Measurements from ENCODE around the gene CAPN12. TPM values are rescaled to one million over a fixed set of nuclear protein-coding genes. Genes with fewer than 3 reads are reported as not detected.

The CAPN12 gene
- total and polyA plus RNA-seq, 2 of the 8 experiments (the other 6 are each of a cell fraction or from before 2014, with no cell fraction given), result 8.8 to 20.0 TPM

GRCh38 chr19:38717855-38718254 is 26.4 kb downstream of the CAPN12 start:
- H3K79me1 ChIP-seq (ENCODE audit: low read depth, low read length), result peaks cover 4% of the 10 kb centered on the region; the same call in 1 of the 2 replicates
- H2AFZ ChIP-seq (ENCODE audit: low read length), result no peak overlapping the region
- DNase-seq (ENCODE audit: low read depth in 1 of 2, low spot score in 2 of 2), result no peak
- H2BK12ac ChIP-seq (ENCODE audit: low read depth, low read length), result no peak overlapping the region
- H3K23me2 ChIP-seq (ENCODE audit: low read depth, low read length), result no peaks in the 10 kb centered on the region; the same call in 1 of the 2 replicates
- no peak overlapping the region for H4K91ac ChIP-seq (replicated peaks; ENCODE audit: insufficient read length, low read length)
- H4K5ac ChIP-seq (ENCODE audit: insufficient read length, low read depth, low read length), result no peak overlapping the region
- no peak overlapping the region for H3K27ac ChIP-seq (ENCODE audit: low read depth, low read length)
- no peak overlapping the region for H3K56ac ChIP-seq (replicated peaks; ENCODE audit: insufficient read length, low read depth, low read length)
- H2BK20ac ChIP-seq (ENCODE audit: low read length), result no peak overlapping the region
- no peak overlapping the region for H2BK120ac ChIP-seq (replicated peaks; ENCODE audit: low read depth, low read length)
- peaks cover 25 to 62% (median 53%) of the 10 kb centered on the region in 4 experiments; a peak in 7 of 8 replicates for H3K36me3 ChIP-seq (ENCODE audit: control insufficient read depth in 2 of 4, insufficient read depth in 4 of 4, low read length in 3 of 4)
- POLR2A ChIA-PET (ENCODE audit: partially characterized antibody), result interaction anchor here (1.4 to 1.8 kb wide), 2 partner anchors 13 to 17 kb away, joined by 3 to 4 read pairs; no protein-coding TSS in a partner anchor
- no peak overlapping the region for H3K4me3 ChIP-seq (ENCODE audit: extremely low read depth in 1 of 4, insufficient read depth in 2 of 4, low read depth in 3 of 4, low read length in 4 of 4)
- H3K4ac ChIP-seq (replicated peaks; ENCODE audit: insufficient read length, low read depth, low read length), result no peak overlapping the region
- H3K14ac ChIP-seq (ENCODE audit: insufficient read length), result no peak overlapping the region
- H3K4me2 ChIP-seq (ENCODE audit: insufficient read depth in 1 of 2, low read depth in 2 of 2, low read length in 2 of 2), result no peak overlapping the region
- H3K9ac ChIP-seq (replicated peaks in 1 of 4; ENCODE audit: extremely low read depth in 1 of 4, low read depth in 3 of 4, low read length in 3 of 4), result no peak overlapping the region
- WGBS, 2 experiments (ENCODE audit: extremely low coverage in 1 of 2, insufficient coverage in 1 of 2, insufficient read length in 1 of 2, insufficient replicate concordance in 2 of 2, low coverage in 1 of 2, low lambda C conversion rate in 2 of 2, missing lambda C conversion rate in 1 of 2), result 92% methylated on average over 11 of the region's 11 CpGs; no CpG with 5 or more reads in 1 of the 2 experiments
- no peak overlapping the region for H3K23ac ChIP-seq (ENCODE audit: insufficient read length)
- H4K8ac ChIP-seq (ENCODE audit: extremely low read depth, insufficient read depth, low read length), result no peak overlapping the region
- H2BK15ac ChIP-seq (ENCODE audit: low read length), result no peak overlapping the region
- no peak overlapping the region for H2AK5ac ChIP-seq (ENCODE audit: low read depth, low read length)
- no peaks in the 10 kb centered on the region for H3K79me2 ChIP-seq (ENCODE audit: control insufficient read depth in 1 of 2, insufficient read depth in 2 of 2, low read length in 2 of 2)
- CTCF ChIA-PET (ENCODE audit: partially characterized antibody), result interaction anchor here (1.3 kb wide), 1 partner anchor 14 kb away, joined by 4 read pairs; no protein-coding TSS in a partner anchor
- H3K4me1 ChIP-seq (replicated peaks in 1 of 4; ENCODE audit: control insufficient read depth in 3 of 4, insufficient read depth in 4 of 4, low read length in 3 of 4), result no peaks in the 10 kb centered on the region
- H3K9me3 ChIP-seq (ENCODE audit: insufficient read depth in 2 of 2, low read depth in 1 of 2, low read length in 1 of 2), result no peaks in the 10 kb centered on the region
- no peaks in the 10 kb centered on the region for H3K27me3 ChIP-seq (replicated peaks in 1 of 4; ENCODE audit: control insufficient read depth in 3 of 4, extremely low read depth in 1 of 4, insufficient read depth in 3 of 4, low read length in 3 of 4)
- no peak overlapping the region for H3K18ac ChIP-seq (ENCODE audit: extremely low read depth, low read length)
- H2BK5ac ChIP-seq (ENCODE audit: low read depth, low read length), result no peak overlapping the region
- FAIRE-seq, result no peak
- peaks cover 5 to 13% of the 10 kb centered on the region in 2 experiments for H4K20me1 ChIP-seq (replicated peaks in 1 of 2; ENCODE audit: control insufficient read depth in 1 of 2, insufficient read depth in 2 of 2, low read length in 2 of 2)
- TF ChIP-seq TBP (IDR thresholded peaks at IDR 0.05; ENCODE audit: low read depth, low read length), result no peak
- no peak for TF ChIP-seq CTBP2 (IDR thresholded peaks at IDR 0.05; ENCODE audit: borderline replicate concordance, insufficient read depth, insufficient read length, low read length)
- no peak for TF ChIP-seq BACH1 (IDR thresholded peaks at IDR 0.05; ENCODE audit: low read length)
- TF ChIP-seq ASH2L (IDR thresholded peaks at IDR 0.05; ENCODE audit: low read length), result no peak
- TF ChIP-seq TAF7 (optimal IDR thresholded peaks at IDR 0.05; ENCODE audit: borderline replicate concordance, low read depth, low read length), result no peak
- no peak for TF ChIP-seq ZNF274 (IDR thresholded peaks at IDR 0.05; ENCODE audit: borderline replicate concordance, extremely low read depth, low read length)
- TF ChIP-seq MAX (IDR thresholded peaks at IDR 0.05), result no peak
- no peak for TF ChIP-seq SIX5 (IDR thresholded peaks at IDR 0.05; ENCODE audit: low read depth, low read length)
- TF ChIP-seq FOSL1 (IDR thresholded peaks at IDR 0.05; ENCODE audit: insufficient read depth, low read depth, low read length), result no peak
- TF ChIP-seq RFX5 (IDR thresholded peaks at IDR 0.05; ENCODE audit: borderline replicate concordance, low read depth, low read length), result no peak
- no peak for TF ChIP-seq BRCA1 (IDR thresholded peaks at IDR 0.05; ENCODE audit: low read depth, low read length)
- TF ChIP-seq POLR2AphosphoS5 (IDR thresholded peaks at IDR 0.05; ENCODE audit: low read depth, low read length), result no peak
- TF ChIP-seq GTF2F1 (IDR thresholded peaks at IDR 0.05; ENCODE audit: borderline replicate concordance, low read depth, low read length), result no peak
- TF ChIP-seq SAP30 (IDR thresholded peaks at IDR 0.05; ENCODE audit: insufficient read depth, insufficient replicate concordance, low read length), result no peak
- no peak for TF ChIP-seq TAF1 (IDR thresholded peaks at IDR 0.05; ENCODE audit: low read depth, low read length)
